ENCODE data around the gene TMC3.

The TMC3 gene

DNA sequence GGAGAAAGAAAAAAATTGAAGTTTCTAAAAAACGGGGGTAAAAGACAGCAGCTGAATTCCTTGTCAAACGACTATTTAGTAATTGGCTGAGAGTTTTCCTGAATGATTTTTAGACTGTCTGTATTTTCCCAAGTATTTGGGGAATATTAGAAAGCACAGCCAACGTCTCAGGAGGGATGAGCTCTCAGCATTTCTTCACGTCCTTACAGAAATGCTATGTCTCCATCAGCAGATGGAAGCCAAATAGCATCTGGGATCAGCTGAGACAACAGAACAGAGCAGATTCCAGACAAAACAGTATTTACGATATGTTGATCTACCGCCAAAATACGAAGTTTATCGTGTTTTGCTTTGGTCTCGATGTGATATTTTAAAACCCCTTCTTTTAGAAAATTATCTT lies 5.3 kb upstream of the TMC3 start:
- no peaks in the 10 kb centered on the region for H3K79me2 ChIP-seq (ENCODE audit: low read length)
- no peak overlapping the region for H3K4me2 ChIP-seq (ENCODE audit: low read length)
- H3K27ac ChIP-seq (ENCODE audit: low read length) = no peak overlapping the region
- H3K9me3 ChIP-seq (ENCODE audit: insufficient read depth, low read length) = peaks cover 3% of the 10 kb centered on the region; the same call in 1 of the 2 replicates
- H3K36me3 ChIP-seq (replicated peaks; ENCODE audit: low read depth, low read length) = no peaks in the 10 kb centered on the region
- H3K4me1 ChIP-seq (ENCODE audit: low read length) = no peaks in the 10 kb centered on the region
- no peak overlapping the region for H3K9ac ChIP-seq (ENCODE audit: low read length)
- H3K4me3 ChIP-seq (ENCODE audit: low read length) = no peak overlapping the region
- TF ChIP-seq EZH2phosphoT487 (IDR thresholded peaks at IDR 0.05; ENCODE audit: low read depth) = no peak
- TF ChIP-seq CTCF (IDR thresholded peaks at IDR 0.05; ENCODE audit: low read depth, low read length) = no peak
- no peak overlapping the region for H2AFZ ChIP-seq (ENCODE audit: low read depth, low read length)
- H3K27me3 ChIP-seq (ENCODE audit: low read depth, low read length) = peaks cover 53% of the 10 kb centered on the region
- no peaks in the 10 kb centered on the region for H4K20me1 ChIP-seq (ENCODE audit: insufficient read depth, low read length)

DNA sequence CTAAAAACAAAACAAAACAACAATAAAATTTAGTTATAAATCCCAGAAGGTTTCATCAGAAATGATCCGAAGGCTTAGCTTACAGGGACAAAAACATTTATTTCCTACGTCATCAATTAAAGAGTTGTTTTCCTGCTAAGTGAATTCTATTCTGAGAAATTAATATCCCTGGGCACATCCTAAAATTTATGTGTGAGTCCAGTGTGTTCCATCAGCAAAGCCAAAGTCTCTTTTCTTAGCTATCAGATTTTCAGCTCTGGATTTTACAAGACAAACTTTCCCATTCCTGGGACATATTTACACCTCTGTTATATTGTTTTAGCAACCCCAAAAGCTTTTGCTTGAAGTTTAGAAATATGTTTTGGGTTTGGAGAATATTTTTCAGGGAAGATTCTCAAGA lies 4.4 kb upstream of the TMC3 start:
- Histone ChIP-seq H3K4me1 (ENCODE audit: low read length) (no peaks in the 10 kb centered on the region), H4K20me1 (ENCODE audit: insufficient read depth, low read length) (no peaks in the 10 kb centered on the region), H3K9ac (ENCODE audit: low read length) (no peak overlapping the region), H3K27me3 (ENCODE audit: low read depth, low read length) (peaks cover 62% of the 10 kb centered on the region), H2AFZ (ENCODE audit: low read depth, low read length) (no peak overlapping the region), H3K36me3 (replicated peaks; ENCODE audit: low read depth, low read length) (no peaks in the 10 kb centered on the region), H3K4me3 (ENCODE audit: low read length) (no peak overlapping the region), H3K4me2 (ENCODE audit: low read length) (no peak overlapping the region), H3K79me2 (ENCODE audit: low read length) (no peaks in the 10 kb centered on the region), H3K27ac (ENCODE audit: low read length) (no peak overlapping the region), H3K9me3 (ENCODE audit: insufficient read depth, low read length) (no peaks in the 10 kb centered on the region)
- TF ChIP-seq EZH2phosphoT487 (IDR thresholded peaks at IDR 0.05; ENCODE audit: low read depth) (no peak), CTCF (IDR thresholded peaks at IDR 0.05; ENCODE audit: low read depth, low read length) (no peak)

- TF ChIP-seq CTCF (IDR thresholded peaks at IDR 0.05; ENCODE audit: low read depth, low read length) (no peak), EZH2phosphoT487 (IDR thresholded peaks at IDR 0.05; ENCODE audit: low read depth) (no peak)
- H3K4me1 ChIP-seq (ENCODE audit: low read length) = no peaks in the 10 kb centered on the region; the same call in 1 of the 2 replicates
- no peak overlapping the region for H3K27ac ChIP-seq (ENCODE audit: low read length)
- no peak overlapping the region for H3K9ac ChIP-seq (ENCODE audit: low read length)
- H4K20me1 ChIP-seq (ENCODE audit: insufficient read depth, low read length) = no peaks in the 10 kb centered on the region
- H3K4me3 ChIP-seq (ENCODE audit: low read length) = no peak overlapping the region
- no peak overlapping the region for H3K4me2 ChIP-seq (ENCODE audit: low read length)
- H3K27me3 ChIP-seq (ENCODE audit: low read depth, low read length) = peaks cover 67% of the 10 kb centered on the region
- H3K79me2 ChIP-seq (ENCODE audit: low read length) = no peaks in the 10 kb centered on the region
- no peaks in the 10 kb centered on the region for H3K9me3 ChIP-seq (ENCODE audit: insufficient read depth, low read length)
- H3K36me3 ChIP-seq (replicated peaks; ENCODE audit: low read depth, low read length) = no peaks in the 10 kb centered on the region
- H2AFZ ChIP-seq (ENCODE audit: low read depth, low read length) = no peak overlapping the region
These were observed 3.9 kb upstream of the TMC3 start for GRCh38 chr15:81377871-81378270.

DNA sequence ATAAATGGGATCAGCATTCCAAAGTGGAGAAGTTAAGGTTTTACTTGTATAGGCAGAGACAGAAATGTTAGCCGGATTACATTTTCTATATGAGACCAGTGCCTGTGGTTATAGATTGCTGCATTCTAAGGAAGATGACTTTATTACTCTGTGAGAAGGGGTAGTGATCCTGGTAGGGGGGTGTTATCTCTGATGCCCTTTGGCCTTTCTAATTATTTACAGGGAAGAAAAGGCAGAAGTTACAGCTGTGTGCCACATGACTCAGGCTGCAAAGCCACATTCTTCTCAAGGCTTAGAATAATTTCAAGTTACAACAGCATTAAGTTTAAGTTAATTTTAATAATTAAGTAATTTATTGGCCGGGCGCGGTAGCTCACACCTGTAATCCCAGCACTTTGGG lies 2.2 kb upstream of the TMC3 start:
- Histone ChIP-seq H3K4me1 (ENCODE audit: low read length) (no peaks in the 10 kb centered on the region; the same call in 1 of the 2 replicates), H3K27ac (ENCODE audit: low read length) (no peak overlapping the region), H3K27me3 (ENCODE audit: low read depth, low read length) (peaks cover 70% of the 10 kb centered on the region), H2AFZ (ENCODE audit: low read depth, low read length) (no peak overlapping the region), H4K20me1 (ENCODE audit: insufficient read depth, low read length) (no peaks in the 10 kb centered on the region), H3K36me3 (replicated peaks; ENCODE audit: low read depth, low read length) (no peaks in the 10 kb centered on the region), H3K4me2 (ENCODE audit: low read length) (no peak overlapping the region), H3K79me2 (ENCODE audit: low read length) (no peaks in the 10 kb centered on the region), H3K4me3 (ENCODE audit: low read length) (no peak overlapping the region), H3K9me3 (ENCODE audit: insufficient read depth, low read length) (no peaks in the 10 kb centered on the region), H3K9ac (ENCODE audit: low read length) (no peak overlapping the region)
- TF ChIP-seq CTCF (IDR thresholded peaks at IDR 0.05; ENCODE audit: low read depth, low read length) (no peak), EZH2phosphoT487 (IDR thresholded peaks at IDR 0.05; ENCODE audit: low read depth) (no peak)
